Measurements from ENCODE around the gene TMEM259. TPM values are rescaled to one million over a fixed set of nuclear protein-coding genes. Genes with fewer than 3 reads are reported as not detected.

The TMEM259 gene
- total and polyA plus RNA-seq, 9 of the 15 experiments (the other 6 are each of a cell fraction or from before 2014, with no cell fraction given) = 0.52 to 231 (median 63.6) TPM

DNA sequence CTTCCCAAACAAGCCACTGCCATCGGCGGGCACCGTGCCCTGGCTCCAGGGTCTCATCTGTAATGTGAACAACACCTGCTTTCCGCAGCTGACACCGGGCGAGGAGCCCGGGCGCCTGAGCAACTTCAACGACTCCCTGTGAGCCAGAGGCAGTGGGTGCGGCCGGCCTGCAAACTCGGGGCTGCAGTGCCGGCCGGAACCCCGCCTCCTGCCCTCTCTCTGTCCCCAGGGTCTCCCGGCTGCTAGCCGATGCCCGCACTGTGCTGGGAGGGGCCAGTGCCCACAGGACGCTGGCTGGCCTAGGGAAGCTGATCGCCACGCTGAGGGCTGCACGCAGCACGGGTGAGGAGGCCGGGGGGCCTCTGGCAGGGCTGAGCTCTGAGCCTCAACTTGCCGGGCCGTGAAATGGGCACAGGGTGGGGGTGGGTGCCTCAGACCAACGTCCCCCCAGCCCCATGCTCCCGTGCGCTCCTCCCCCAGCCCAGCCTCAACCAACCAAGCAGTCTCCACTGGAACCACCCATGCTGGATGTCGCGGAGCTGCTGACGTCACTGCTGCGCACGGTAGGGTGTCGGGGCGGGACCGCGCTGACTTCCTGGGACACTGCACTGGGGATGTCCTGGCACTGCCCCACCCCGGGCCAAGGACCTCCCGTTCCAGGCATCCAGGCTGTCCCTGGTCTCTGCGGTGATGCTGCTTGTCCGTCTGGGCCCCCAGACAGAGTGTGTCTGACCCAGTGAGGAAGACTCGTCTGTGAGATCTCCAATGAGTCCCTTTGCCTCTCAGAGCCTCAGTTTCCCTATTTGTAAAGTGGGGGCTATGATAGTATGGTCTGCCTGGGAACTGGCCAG lies 21.1 kb upstream of the TMEM259 start (continued):
- TF ChIP-seq FOXK2 (conservative IDR thresholded peaks at IDR 0.05 in 1 of 2, IDR thresholded peaks at IDR 0.05 in 1 of 2; ENCODE audit: low read depth in 2 of 2) (peak; percentile 49 to 57; a peak in 3 of 4 replicates), MTA2 (IDR thresholded peaks at IDR 0.05; ENCODE audit: low read depth) (no peak), EP300 (IDR thresholded peaks at IDR 0.05; ENCODE audit: low read length) (peak; percentile 24; the same call in 1 of the 2 replicates), BDP1 (IDR thresholded peaks at IDR 0.05; ENCODE audit: insufficient read depth, insufficient read length) (no peak), KAT8 (IDR thresholded peaks at IDR 0.05; ENCODE audit: low read depth) (no peak), ZNF274 (IDR thresholded peaks at IDR 0.05; ENCODE audit: borderline replicate concordance, low read depth, low read length) (no peak), HIVEP1 (CRISPR knock-in tag; IDR thresholded peaks at IDR 0.05) (no peak), BRD9 (IDR thresholded peaks at IDR 0.05; ENCODE audit: low read depth, partially characterized antibody) (no peak), RHOXF2B (CRISPR knock-in tag; conservative IDR thresholded peaks at IDR 0.05) (no peak), ZNF384 (IDR thresholded peaks at IDR 0.05; ENCODE audit: low read depth, low read length) (no peak), ZNF12 (CRISPR knock-in tag; IDR thresholded peaks at IDR 0.05) (no peak), ZNF408 (CRISPR knock-in tag; IDR thresholded peaks at IDR 0.05; ENCODE audit: low read depth) (no peak), FOXP1 (CRISPR knock-in tag; IDR thresholded peaks at IDR 0.05) (no peak), MTA3 (IDR thresholded peaks at IDR 0.05; ENCODE audit: borderline replicate concordance) (0 out of 2 replicates have a peak, but pooled peaks have one; percentile 71), FOS (IDR thresholded peaks at IDR 0.05; ENCODE audit: extremely low read depth, insufficient read length) (no peak), TEAD2 (tag; IDR thresholded peaks at IDR 0.05) (no peak), TBL1XR1 (IDR thresholded peaks at IDR 0.05; ENCODE audit: low read length in 2 of 2) (peak in 1 of 2 experiments; percentile 60; a peak in 2 of 4 replicates), NR1H2 (CRISPR knock-in tag; IDR thresholded peaks at IDR 0.05) (no peak), SMARCA4 (IDR thresholded peaks at IDR 0.05) (no peak), SAFB2 (IDR thresholded peaks at IDR 0.05; ENCODE audit: borderline replicate concordance, low read depth, low read length, severe bottlenecking) (no peak)
- TF ChIP-seq, protein P1, sequence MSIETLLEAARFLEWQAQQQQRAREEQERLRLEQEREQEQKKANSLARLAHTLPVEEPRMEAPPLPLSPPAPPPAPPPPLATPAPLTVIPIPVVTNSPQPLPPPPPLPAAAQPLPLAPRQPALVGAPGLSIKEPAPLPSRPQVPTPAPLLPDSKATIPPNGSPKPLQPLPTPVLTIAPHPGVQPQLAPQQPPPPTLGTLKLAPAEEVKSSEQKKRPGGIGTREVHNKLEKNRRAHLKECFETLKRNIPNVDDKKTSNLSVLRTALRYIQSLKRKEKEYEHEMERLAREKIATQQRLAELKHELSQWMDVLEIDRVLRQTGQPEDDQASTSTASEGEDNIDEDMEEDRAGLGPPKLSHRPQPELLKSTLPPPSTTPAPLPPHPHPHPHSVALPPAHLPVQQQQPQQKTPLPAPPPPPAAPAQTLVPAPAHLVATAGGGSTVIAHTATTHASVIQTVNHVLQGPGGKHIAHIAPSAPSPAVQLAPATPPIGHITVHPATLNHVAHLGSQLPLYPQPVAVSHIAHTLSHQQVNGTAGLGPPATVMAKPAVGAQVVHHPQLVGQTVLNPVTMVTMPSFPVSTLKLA (conservative IDR thresholded peaks at IDR 0.05) = peak; percentile 76 to 88
- TF ChIP-seq, protein P2, sequence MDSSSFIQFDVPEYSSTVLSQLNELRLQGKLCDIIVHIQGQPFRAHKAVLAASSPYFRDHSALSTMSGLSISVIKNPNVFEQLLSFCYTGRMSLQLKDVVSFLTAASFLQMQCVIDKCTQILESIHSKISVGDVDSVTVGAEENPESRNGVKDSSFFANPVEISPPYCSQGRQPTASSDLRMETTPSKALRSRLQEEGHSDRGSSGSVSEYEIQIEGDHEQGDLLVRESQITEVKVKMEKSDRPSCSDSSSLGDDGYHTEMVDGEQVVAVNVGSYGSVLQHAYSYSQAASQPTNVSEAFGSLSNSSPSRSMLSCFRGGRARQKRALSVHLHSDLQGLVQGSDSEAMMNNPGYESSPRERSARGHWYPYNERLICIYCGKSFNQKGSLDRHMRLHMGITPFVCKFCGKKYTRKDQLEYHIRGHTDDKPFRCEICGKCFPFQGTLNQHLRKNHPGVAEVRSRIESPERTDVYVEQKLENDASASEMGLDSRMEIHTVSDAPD (CRISPR knock-in tag; IDR thresholded peaks at IDR 0.05) = no peak
- TF ChIP-seq, protein P3, sequence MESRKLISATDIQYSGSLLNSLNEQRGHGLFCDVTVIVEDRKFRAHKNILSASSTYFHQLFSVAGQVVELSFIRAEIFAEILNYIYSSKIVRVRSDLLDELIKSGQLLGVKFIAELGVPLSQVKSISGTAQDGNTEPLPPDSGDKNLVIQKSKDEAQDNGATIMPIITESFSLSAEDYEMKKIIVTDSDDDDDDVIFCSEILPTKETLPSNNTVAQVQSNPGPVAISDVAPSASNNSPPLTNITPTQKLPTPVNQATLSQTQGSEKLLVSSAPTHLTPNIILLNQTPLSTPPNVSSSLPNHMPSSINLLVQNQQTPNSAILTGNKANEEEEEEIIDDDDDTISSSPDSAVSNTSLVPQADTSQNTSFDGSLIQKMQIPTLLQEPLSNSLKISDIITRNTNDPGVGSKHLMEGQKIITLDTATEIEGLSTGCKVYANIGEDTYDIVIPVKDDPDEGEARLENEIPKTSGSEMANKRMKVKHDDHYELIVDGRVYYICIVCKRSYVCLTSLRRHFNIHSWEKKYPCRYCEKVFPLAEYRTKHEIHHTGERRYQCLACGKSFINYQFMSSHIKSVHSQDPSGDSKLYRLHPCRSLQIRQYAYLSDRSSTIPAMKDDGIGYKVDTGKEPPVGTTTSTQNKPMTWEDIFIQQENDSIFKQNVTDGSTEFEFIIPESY (CRISPR knock-in tag; IDR thresholded peaks at IDR 0.05) = no peak; the same call in 1 of the 2 replicates
- TF ChIP-seq, protein P4, sequence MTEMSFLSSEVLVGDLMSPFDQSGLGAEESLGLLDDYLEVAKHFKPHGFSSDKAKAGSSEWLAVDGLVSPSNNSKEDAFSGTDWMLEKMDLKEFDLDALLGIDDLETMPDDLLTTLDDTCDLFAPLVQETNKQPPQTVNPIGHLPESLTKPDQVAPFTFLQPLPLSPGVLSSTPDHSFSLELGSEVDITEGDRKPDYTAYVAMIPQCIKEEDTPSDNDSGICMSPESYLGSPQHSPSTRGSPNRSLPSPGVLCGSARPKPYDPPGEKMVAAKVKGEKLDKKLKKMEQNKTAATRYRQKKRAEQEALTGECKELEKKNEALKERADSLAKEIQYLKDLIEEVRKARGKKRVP (CRISPR knock-in tag; IDR thresholded peaks at IDR 0.05) = no peak
